Omental fat pad (tissue), 4 donors: ENCODE results near the gene POLD2. TPM values are rescaled to one million over a fixed set of nuclear protein-coding genes. Genes with fewer than 3 reads are reported as not detected.

Experiments
- ATAC-seq: fragments of 150-250 bp; one replicate; pipeline ENCODE4 v1.9.1; 2016; ENCODE audit warnings: mild to moderate bottlenecking, moderate library complexity; ENCODE audit not compliant: low FRiP score
- DNase-seq: peaks from one replicate; pipeline ENCODE4 v3.0.0-alpha.2; 2019; ENCODE audit warnings: low spot score
- CTCF ChIP-seq, 3 donors: fragments of 450-650 bp; IDR thresholded peaks; one replicate each; pipeline ENCODE4 v1.5.1; 2016 to 2017; ENCODE audit warnings: antibody characterized with exemption in 3 of 3, mild to moderate bottlenecking in 3 of 3, moderate library complexity in 2 of 3
- total RNA-seq, 4 donors: library from RNA; depleted of rRNA; stranded (reverse); fragments of >200 nt; gene quantifications; one replicate each; pipeline ENCODE4 v1.1.0, GENCODE V29; 2016

POLD2 gene
- total RNA-seq, 4 donors from 2014 or later, result 41.9 to 71.3 (median 44.2) TPM

GRCh38 chr7:44141221-44141850 is 18.0 kb upstream of the POLD2 start, which contains the start of gene MYL7:
TSS of gene MYL7 (minus strand) at chr7:44141332. CDS start at chr7:44141305, 27 bp downstream.
- no peak for DNase-seq
- ATAC-seq, result no peak
- TF ChIP-seq CTCF (IDR thresholded peaks at IDR 0.05), result no peak

- no peak for TF ChIP-seq CTCF (IDR thresholded peaks at IDR 0.05)
- no peak for ATAC-seq
- no peak for DNase-seq
Measured at GRCh38 chr7:44140341-44140740, 17.0 kb upstream of the POLD2 start.

GRCh38 chr7:44139311-44140010 is 16.1 kb upstream of the POLD2 start:
- DNase-seq, result no peak
- TF ChIP-seq CTCF (IDR thresholded peaks at IDR 0.05), result no peak
- no peak for ATAC-seq

GRCh38 chr7:44138698-44139097 is 15.3 kb upstream of the POLD2 start:
- ATAC-seq (no peak), DNase-seq (no peak)
- no peak for TF ChIP-seq CTCF (IDR thresholded peaks at IDR 0.05)

GRCh38 chr7:44136731-44137130 is 13.4 kb upstream of the POLD2 start:
- TF ChIP-seq CTCF (IDR thresholded peaks at IDR 0.05), result no peak
- DNase-seq (no peak), ATAC-seq (no peak)

- no peak for TF ChIP-seq CTCF (IDR thresholded peaks at IDR 0.05)
- DNase-seq, result no peak
- no peak for ATAC-seq
Measured at GRCh38 chr7:44134943-44135628, 11.7 kb upstream of the POLD2 start.
